Lower leg skin (tissue), 3 donors: ENCODE data around the gene ERGIC3.

Source experiments
- POLR2A ChIP-seq, 2 donors: fragments of 450-650 bp; IDR thresholded peaks; one replicate each; pipeline ENCODE4 v1.6.1; 2016 to 2017; ENCODE audit warnings: antibody characterized with exemption in 2 of 2, mild to moderate bottlenecking in 1 of 2, moderate library complexity in 1 of 2
- TF ChIP-seq, protein P1 (sequence below), 3 donors: fragments of 450-650 bp; IDR thresholded peaks; one replicate each; pipeline ENCODE4 v1.5.1; 2016; ENCODE audit warnings: antibody characterized with exemption in 3 of 3, mild to moderate bottlenecking in 3 of 3, moderate library complexity in 2 of 3

DNA sequence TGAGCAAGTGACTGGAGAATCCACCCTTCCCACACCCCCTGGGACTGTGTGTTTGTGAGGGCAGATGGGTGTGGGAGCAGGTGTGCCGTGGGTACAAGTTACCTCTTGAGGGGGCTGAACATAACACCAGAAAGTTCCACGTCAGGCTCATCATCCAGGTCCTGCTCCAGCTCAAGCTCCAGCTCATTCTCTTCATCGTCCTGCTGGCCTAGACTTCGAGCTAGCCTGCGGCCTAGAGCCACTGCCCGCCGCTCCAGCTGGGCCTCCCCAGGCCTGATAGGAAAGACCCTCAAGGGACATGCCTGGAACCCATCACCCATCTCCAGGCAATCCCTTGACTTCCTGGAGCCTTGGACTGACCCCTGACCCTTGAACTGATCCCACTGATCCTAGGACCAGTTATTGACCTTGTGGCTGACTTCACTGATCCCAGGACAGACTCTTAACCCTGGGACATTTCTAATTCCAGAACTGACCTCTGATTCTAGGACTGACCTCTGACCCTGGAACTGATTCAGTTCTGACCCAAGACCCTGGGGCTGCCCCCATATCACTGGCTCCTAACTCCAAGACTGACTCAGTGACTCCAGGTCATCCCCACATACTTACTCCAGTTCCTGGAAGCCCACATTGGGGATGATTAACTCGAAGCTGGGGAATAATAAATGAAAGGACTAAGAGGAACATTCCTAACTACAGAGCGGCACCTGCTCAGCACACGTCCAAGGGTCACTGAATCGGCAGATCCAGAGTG lies 62.0 kb downstream of the ERGIC3 start:
- TF ChIP-seq, protein P1, sequence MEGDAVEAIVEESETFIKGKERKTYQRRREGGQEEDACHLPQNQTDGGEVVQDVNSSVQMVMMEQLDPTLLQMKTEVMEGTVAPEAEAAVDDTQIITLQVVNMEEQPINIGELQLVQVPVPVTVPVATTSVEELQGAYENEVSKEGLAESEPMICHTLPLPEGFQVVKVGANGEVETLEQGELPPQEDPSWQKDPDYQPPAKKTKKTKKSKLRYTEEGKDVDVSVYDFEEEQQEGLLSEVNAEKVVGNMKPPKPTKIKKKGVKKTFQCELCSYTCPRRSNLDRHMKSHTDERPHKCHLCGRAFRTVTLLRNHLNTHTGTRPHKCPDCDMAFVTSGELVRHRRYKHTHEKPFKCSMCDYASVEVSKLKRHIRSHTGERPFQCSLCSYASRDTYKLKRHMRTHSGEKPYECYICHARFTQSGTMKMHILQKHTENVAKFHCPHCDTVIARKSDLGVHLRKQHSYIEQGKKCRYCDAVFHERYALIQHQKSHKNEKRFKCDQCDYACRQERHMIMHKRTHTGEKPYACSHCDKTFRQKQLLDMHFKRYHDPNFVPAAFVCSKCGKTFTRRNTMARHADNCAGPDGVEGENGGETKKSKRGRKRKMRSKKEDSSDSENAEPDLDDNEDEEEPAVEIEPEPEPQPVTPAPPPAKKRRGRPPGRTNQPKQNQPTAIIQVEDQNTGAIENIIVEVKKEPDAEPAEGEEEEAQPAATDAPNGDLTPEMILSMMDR (IDR thresholded peaks at IDR 0.05) = no peak
- no peak for TF ChIP-seq POLR2A (IDR thresholded peaks at IDR 0.05)
